NB4 (cell line): ENCODE measurements around the gene SDK2.
A peak's percentile ranks its signal among the peaks of the same experiment; 100 is the strongest.

Experiments
- DNase-seq: peaks from one replicate; pipeline ENCODE4 v3.0.0; 2010; ENCODE audit warnings: low read depth
- H3K4me3 ChIP-seq: one replicate; pipeline ENCODE4 v1.5.1; 2011; ENCODE audit warnings: mild to moderate bottlenecking, low read depth, low read length, moderate library complexity
- MYC ChIP-seq: IDR thresholded peaks from 2 replicates; pipeline ENCODE4 v1.6.1; 2011; ENCODE audit warnings: low read depth, low read length
- POLR2A ChIP-seq: IDR thresholded peaks from 2 replicates; pipeline ENCODE4 v1.6.1; 2011; ENCODE audit warnings: mild to moderate bottlenecking; ENCODE audit not compliant: insufficient read length; ENCODE audit errors: extremely low read depth
- TF ChIP-seq, protein P1 (sequence below): IDR thresholded peaks from one replicate; pipeline ENCODE4 v1.5.1; 2012; ENCODE audit warnings: low read depth, low read length
- TF ChIP-seq, protein P2 (sequence below): IDR thresholded peaks from 2 replicates; pipeline ENCODE4 v1.6.1; 2011; ENCODE audit warnings: low read depth, low read length

Gene SDK2

DNA sequence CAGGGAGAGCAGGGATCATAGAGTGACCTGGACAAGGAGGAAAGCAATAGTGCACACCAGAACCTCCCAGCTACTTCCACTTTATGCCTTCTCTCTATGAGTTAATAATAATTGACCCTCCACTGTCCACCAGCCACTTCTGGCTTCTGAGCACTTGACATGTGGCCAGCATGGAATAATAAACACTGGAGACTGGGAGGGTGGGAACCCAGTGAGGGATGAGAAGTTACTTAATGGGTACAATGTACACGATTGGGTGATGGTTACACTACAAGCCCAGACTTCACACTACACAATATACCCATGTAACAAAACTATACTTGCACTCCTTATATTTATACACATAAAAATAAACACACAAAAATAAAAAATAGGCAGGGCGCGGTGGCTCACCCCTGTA is 343.9 kb downstream of the SDK2 start:
- no peak overlapping the region for H3K4me3 ChIP-seq
- no peak for DNase-seq
- no peak for TF ChIP-seq POLR2A

DNA sequence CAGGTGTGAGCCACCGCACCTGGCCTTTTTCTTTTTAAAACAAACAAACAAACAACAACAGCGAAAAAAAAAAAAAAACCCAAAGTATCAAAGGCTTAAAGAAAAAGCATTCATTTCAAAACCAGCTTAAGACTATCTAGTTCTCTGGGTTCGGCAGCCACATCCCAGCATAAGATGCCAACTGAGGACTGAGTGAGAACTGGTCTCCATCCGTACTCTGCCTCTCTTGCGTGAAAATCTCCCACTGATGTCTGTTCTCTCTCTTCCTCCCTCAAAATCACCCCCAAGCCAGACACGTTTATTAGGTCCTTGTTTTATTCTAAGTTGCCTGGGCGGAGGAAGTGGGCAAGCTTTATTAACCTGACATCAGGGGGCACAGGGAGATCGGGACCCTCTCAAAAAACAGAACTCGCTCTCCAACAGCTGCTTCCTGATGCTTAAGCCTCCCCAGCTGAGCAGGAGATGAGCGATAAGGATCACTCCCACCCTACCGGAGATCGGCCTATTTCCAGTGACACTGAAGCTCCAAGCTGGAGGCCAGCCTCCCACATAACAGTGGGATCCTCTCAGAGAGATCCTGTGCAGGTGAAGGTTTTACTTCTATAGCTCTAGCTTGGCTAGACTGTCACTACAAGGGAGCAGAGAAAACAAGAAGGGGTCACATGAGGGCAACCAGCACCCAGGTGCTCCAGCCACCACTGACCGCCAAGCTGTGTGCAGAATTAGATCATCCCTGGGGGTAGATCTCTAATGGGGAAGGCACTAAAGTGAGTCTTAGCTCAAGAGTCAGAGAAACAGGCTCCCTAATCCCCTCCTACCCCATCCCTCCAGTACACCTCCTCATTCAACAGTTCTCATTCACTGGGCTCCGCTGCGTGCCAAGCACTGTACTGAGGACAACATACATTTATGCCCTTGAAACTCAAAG is 346.0 kb downstream of the SDK2 start:
- peak; percentile 56 for DNase-seq
- TF ChIP-seq MYC: no peak; the same call in 1 of the 2 replicates
- H3K4me3 ChIP-seq: no peak overlapping the region

DNA sequence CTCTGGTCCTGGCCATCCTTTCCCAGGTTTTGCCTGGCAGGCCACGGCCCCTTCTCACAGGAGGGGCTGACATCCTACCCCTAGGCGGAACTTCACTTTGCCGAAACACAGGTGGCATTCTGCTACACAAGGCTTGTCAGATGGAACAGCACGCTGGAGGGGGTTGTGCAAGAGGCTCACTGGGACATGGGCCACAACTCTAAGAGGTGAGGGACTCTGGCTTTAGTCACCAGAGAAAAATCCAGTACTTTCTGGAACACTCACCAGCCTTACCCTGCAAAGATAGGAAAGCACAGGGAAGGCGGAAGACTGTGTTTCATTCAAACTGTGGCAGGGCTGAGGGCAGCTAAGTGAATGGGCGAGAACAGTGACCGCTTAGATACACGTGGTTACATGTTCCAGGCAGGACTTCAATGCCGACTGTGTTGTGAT is 350.7 kb downstream of the SDK2 start:
- no peak for TF ChIP-seq POLR2A
- no peak for TF ChIP-seq MYC
- TF ChIP-seq, protein P1, sequence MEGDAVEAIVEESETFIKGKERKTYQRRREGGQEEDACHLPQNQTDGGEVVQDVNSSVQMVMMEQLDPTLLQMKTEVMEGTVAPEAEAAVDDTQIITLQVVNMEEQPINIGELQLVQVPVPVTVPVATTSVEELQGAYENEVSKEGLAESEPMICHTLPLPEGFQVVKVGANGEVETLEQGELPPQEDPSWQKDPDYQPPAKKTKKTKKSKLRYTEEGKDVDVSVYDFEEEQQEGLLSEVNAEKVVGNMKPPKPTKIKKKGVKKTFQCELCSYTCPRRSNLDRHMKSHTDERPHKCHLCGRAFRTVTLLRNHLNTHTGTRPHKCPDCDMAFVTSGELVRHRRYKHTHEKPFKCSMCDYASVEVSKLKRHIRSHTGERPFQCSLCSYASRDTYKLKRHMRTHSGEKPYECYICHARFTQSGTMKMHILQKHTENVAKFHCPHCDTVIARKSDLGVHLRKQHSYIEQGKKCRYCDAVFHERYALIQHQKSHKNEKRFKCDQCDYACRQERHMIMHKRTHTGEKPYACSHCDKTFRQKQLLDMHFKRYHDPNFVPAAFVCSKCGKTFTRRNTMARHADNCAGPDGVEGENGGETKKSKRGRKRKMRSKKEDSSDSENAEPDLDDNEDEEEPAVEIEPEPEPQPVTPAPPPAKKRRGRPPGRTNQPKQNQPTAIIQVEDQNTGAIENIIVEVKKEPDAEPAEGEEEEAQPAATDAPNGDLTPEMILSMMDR: no peak
- TF ChIP-seq, protein P2, sequence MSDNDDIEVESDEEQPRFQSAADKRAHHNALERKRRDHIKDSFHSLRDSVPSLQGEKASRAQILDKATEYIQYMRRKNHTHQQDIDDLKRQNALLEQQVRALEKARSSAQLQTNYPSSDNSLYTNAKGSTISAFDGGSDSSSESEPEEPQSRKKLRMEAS: no peak
- no peak overlapping the region for H3K4me3 ChIP-seq
- DNase-seq: peak; percentile 37

DNA sequence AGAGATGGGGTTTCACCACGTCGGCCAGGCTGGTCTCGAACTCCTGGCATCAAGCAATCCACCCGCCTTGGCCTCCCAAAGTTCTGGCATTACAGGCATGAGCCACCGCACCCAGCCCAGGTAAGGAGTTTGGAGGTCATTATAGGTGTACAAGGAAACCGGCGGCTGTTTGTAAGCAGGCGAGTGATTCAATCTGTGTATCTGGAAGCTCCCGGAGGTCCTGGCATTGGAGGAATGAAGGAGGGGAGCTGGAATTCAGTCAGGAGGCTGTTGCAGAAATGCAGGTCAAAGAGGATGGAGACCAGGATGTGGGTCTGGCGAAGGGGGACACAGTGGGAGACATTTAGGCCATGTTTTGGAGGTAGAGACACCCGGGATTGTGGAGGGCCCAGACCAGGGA is 351.2 kb downstream of the SDK2 start:
- DNase-seq: no peak
- TF ChIP-seq POLR2A (no peak), MYC (no peak)
- TF ChIP-seq, protein P1: no peak
- TF ChIP-seq, protein P2: no peak
- no peak overlapping the region for H3K4me3 ChIP-seq

DNA sequence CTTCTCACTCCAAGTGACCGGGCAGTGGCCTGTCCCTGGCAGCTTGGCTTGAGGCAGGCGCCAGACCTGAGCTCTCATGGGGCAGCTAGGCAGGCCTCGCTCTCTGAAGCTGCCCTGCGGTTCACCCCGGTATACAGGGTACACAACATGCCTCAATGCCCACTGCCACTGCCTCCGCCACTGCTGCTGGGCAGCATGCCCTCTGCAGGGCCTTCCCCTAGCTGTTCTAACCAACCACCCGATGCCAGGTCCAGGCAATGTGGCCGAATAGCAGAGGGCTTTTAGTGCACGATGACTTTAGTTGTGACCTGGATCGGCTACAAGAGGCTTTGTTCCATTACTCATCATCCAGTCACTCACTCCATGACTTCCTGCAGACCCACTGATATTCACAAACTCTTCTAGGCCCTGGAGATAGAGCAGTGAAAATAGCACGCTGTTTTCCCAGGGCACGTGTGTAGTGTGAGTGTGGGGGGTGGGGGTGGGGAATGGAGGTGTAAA is 352.2 kb downstream of the SDK2 start:
- TF ChIP-seq, protein P1: no peak
- no peak for TF ChIP-seq MYC
- TF ChIP-seq POLR2A: no peak
- TF ChIP-seq, protein P2: no peak
- DNase-seq: peak; percentile 55
- H3K4me3 ChIP-seq: no peak overlapping the region

DNA sequence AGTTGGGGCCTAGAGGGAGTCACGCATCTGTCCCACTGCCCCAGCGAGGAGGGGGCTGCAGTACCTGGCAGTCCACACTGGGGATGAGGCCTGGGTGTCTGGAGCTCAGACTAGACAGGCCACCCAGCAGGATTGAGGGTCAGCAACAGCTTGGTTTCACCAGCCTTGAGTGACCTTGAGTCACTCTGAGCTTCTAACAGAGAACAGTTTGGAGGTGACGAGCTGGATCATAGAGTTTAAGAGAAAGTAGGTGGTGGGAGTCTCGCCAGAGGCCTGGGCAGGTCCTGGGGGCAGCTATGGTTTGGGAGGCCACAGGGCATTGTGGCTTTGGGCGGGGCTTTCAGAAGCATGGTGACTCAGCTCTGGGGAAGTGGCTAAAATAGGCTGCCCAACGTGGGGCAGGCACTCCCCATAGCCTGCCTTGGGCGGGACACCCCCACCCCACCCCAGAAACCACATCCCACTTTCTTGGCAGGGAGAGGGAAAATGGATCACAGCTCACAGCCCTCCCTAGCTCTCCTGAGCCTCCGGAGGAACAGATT is 352.9 kb downstream of the SDK2 start:
- TF ChIP-seq, protein P1: no peak
- no peak; the same call in 1 of the 2 replicates for TF ChIP-seq MYC
- TF ChIP-seq POLR2A: no peak
- TF ChIP-seq, protein P2: peak; percentile 56; the same call in 1 of the 2 replicates
- DNase-seq: peak; percentile 95
- peak overlapping the region; percentile 46 for H3K4me3 ChIP-seq
